HepG2 (cell line): ENCODE data around the gene TMEM229B. TPM values are rescaled to one million over a fixed set of nuclear protein-coding genes. Genes with fewer than 3 reads are reported as not detected.

Source experiments
- ATAC-seq: fragments of 200-7000 bp; cut with Tn5 transposase; 3 replicates; pipeline ENCODE4 v1.9.1; 2020; ENCODE audit warnings: mild to moderate bottlenecking, moderate library complexity
- BruUV-seq: library from RNA; stranded (reverse); fragments of 400-500 nt; replicated peaks from 2 replicates; lab custom pipeline; 2021; lab: Mats Ljungman, UMichigan
- CTCF ChIA-PET: fragments of 300-600 bp; formaldehyde crosslinking; extraction: SDS; loops from one replicate; lab custom pipeline; 2021; ENCODE audit warnings: low total read pairs, inconsistent platforms, low intra/inter-chr PET ratio; lab: Yijun Ruan, JAX
- POLR2A ChIA-PET: fragments of 350-600 bp; sonication (Branson Sonifier 250); formaldehyde crosslinking; loops from one replicate; lab custom pipeline; 2020; ENCODE audit warnings: antibody characterized with exemption, inconsistent platforms; lab: Yijun Ruan, JAX
- DNase-seq: peaks from one replicate; pipeline ENCODE4 v3.0.0-alpha.2; 2015; ENCODE audit warnings: low spot score
- FAIRE-seq: peaks from 3 replicates; lab custom pipeline; 2011; peaks lifted over from hg19 to GRCh38; lab: Jason Lieb, UNC
- H2AFZ ChIP-seq: one replicate; pipeline ENCODE4 v1.6.1; 2011; ENCODE audit warnings: low read length, inconsistent platforms
- H3K27ac ChIP-seq: fragments of 300-600 bp; 3 replicates; pipeline ENCODE4 v1.8.0; 2011; ENCODE audit warnings: mixed run types, mild to moderate bottlenecking, mixed read lengths, low read length, inconsistent platforms; ENCODE audit not compliant: insufficient read depth; ENCODE audit errors: extremely low read length
- H3K27me3 ChIP-seq, 2 experiments: fragments of 200-600 bp in 1 of 2; 2 replicates in 1 of 2; 3 replicates in 1 of 2; pipeline versions ENCODE4 v1.6.0 to v1.8.0; 2011; ENCODE audit warnings: low read length in 2 of 2, mild to moderate bottlenecking in 2 of 2, moderate library complexity in 2 of 2, inconsistent platforms in 1 of 2; ENCODE audit not compliant: insufficient read depth in 2 of 2, control insufficient read depth in 1 of 2
- H3K36me3 ChIP-seq, 2 experiments: fragments of 200-600 bp in 1 of 2; replicated peaks in 1 of 2; 2 replicates in 1 of 2; 3 replicates in 1 of 2; pipeline versions ENCODE4 v1.5.1 to v1.8.0; 2011; ENCODE audit warnings: low read length in 2 of 2, inconsistent platforms in 1 of 2; ENCODE audit not compliant: insufficient read depth in 2 of 2, control insufficient read depth in 1 of 2
- H3K4me1 ChIP-seq: 2 replicates; pipeline ENCODE4 v1.5.1; 2012; ENCODE audit warnings: low read length, inconsistent platforms; ENCODE audit not compliant: insufficient read depth
- H3K4me2 ChIP-seq: 2 replicates; pipeline ENCODE4 v1.6.0; 2011; ENCODE audit warnings: low read depth, low read length, inconsistent platforms
- H3K4me3 ChIP-seq, 3 experiments: fragments of 200-600 bp in 1 of 3; sonication (generic), shearing (Covaris generic) in 1 of 3; replicated peaks in 1 of 3; 2 replicates each; pipeline ENCODE4 v1.5.1; 2011 to 2016; ENCODE audit warnings: low read length in 3 of 3, inconsistent platforms in 2 of 3, low read depth in 2 of 3, mild to moderate bottlenecking in 2 of 3, control low read depth in 1 of 3, mixed read lengths in 1 of 3; ENCODE audit not compliant: insufficient read depth in 1 of 3
- H3K79me2 ChIP-seq: one replicate; pipeline ENCODE4 v1.6.1; 2011; ENCODE audit warnings: low read length, inconsistent platforms; ENCODE audit not compliant: insufficient read depth
- H3K9ac ChIP-seq: 2 replicates; pipeline ENCODE4 v1.6.0; 2011; ENCODE audit warnings: mild to moderate bottlenecking, low read depth, low read length, inconsistent platforms; ENCODE audit not compliant: insufficient read depth
- H3K9me3 ChIP-seq: 2 replicates; pipeline ENCODE4 v1.5.1; 2012; ENCODE audit warnings: mild to moderate bottlenecking, low read length
- H4K20me1 ChIP-seq: 2 replicates; pipeline ENCODE4 v1.6.0; 2011; ENCODE audit warnings: inconsistent platforms, mild to moderate bottlenecking, low read length, moderate library complexity; ENCODE audit not compliant: insufficient read depth
- ASH2L ChIP-seq: fragments of 300-600, 200-600 bp; sonication (generic); IDR thresholded peaks from 2 replicates; pipeline ENCODE4 v1.7.0; 2017; ENCODE audit warnings: low read depth, mild to moderate bottlenecking, moderate library complexity, mixed read lengths, low read length; ENCODE audit not compliant: insufficient read length
- GTF3A ChIP-seq: sonication (generic); formaldehyde crosslinking; conservative IDR thresholded peaks from 2 replicates; pipeline ENCODE4 v1.4.0; 2020; ENCODE audit warnings: mild to moderate bottlenecking, missing genetic modification reagents
- MYC ChIP-seq: sonication (generic); formaldehyde crosslinking; IDR thresholded peaks from 2 replicates; pipeline ENCODE4 v1.9.0; 2021; ENCODE audit warnings: missing genetic modification reagents, borderline replicate concordance
- NFATC3 ChIP-seq: sonication (generic); formaldehyde crosslinking; IDR thresholded peaks from 2 replicates; pipeline ENCODE4 v1.5.1; 2020; ENCODE audit warnings: mild to moderate bottlenecking, missing genetic modification reagents
- NFYB ChIP-seq: sonication (generic); formaldehyde crosslinking; IDR thresholded peaks from 2 replicates; pipeline ENCODE4 v1.4.0; 2020; ENCODE audit warnings: missing genetic modification reagents
- SETDB1 ChIP-seq: sonication (generic); formaldehyde crosslinking; IDR thresholded peaks from 2 replicates; pipeline ENCODE4 v1.5.1; 2020; ENCODE audit warnings: missing genetic modification reagents, mild to moderate bottlenecking, borderline replicate concordance
- SRSF4 ChIP-seq: fragments of 200-400 bp; formaldehyde crosslinking; IDR thresholded peaks from one replicate; pipeline ENCODE4 v1.6.1; 2018; ENCODE audit warnings: mild to moderate bottlenecking, low read depth, low read length, moderate library complexity; ENCODE audit not compliant: poor library complexity, severe bottlenecking
- XBP1 ChIP-seq: sonication (generic); formaldehyde crosslinking; IDR thresholded peaks from 2 replicates; pipeline ENCODE4 v1.5.0; 2020; ENCODE audit warnings: missing genetic modification reagents
- ZNF383 ChIP-seq: sonication (generic); formaldehyde crosslinking; IDR thresholded peaks from 2 replicates; pipeline ENCODE4 v1.4.0; 2020; ENCODE audit warnings: missing genetic modification reagents, mild to moderate bottlenecking, borderline replicate concordance
- ZNF761 ChIP-seq: sonication (generic); formaldehyde crosslinking; conservative IDR thresholded peaks from 2 replicates; pipeline ENCODE4 v1.4.0; 2020; ENCODE audit warnings: mild to moderate bottlenecking, missing genetic modification reagents
- WGBS: methylation state at CpG from one replicate; pipeline ENCODE4 v1.1.6; 2017; ENCODE audit warnings: low lambda C conversion rate; 5-methylcytosine and 5-hydroxymethylcytosine counted together
- in situ Hi-C: cut with HindIII; loops from 2 replicates; pipeline ENCODE4 v1.10.0; 2017; ENCODE audit warnings: low pct_unique_long_range_greater_than_20kb; ENCODE audit not compliant: extremely low pct_ligation_motif_present
- intact Hi-C: fragments of 100-400 bp; cut with micrococcal nuclease; formaldehyde crosslinking; loops from one replicate; pipeline ENCODE4 v1.10.0; 2022; ENCODE audit not compliant: unreplicated experiment
- polyA plus RNA-seq, 8 experiments: library from polyadenylated mRNA; depleted of rRNA in 3 of 8; stranded (reverse) in 7 of 8; unstranded in 1 of 8; fragments of >200 nt; fragmentation: Illumina TruSeq in 4 of 8; extraction: Trizol in 4 of 8; gene quantifications; 2 replicates each; pipeline versions ENCODE4 v1.2.1 to v1.2.3, GENCODE V29; 2011 to 2016; ENCODE audit warnings: low read depth in 4 of 8, missing spikeins in 1 of 8, mixed read lengths in 1 of 8; ENCODE audit not compliant: insufficient read depth in 1 of 8
- total RNA-seq, 5 experiments: library from RNA; depleted of rRNA; stranded (reverse); fragments of >200 nt; fragmentation: Illumina TruSeq; extraction: Trizol; gene quantifications; 2 replicates each; pipeline ENCODE4 v1.2.3, GENCODE V29; 2016; ENCODE audit warnings: low read depth in 1 of 5
- TF ChIP-seq, protein P1 (sequence below): IDR thresholded peaks from 2 replicates; pipeline ENCODE4 v1.6.1; 2016; ENCODE audit warnings: missing compliant biosample characterization, missing genetic modification reagents, borderline replicate concordance
- TF ChIP-seq, protein P2 (sequence below): sonication (generic); formaldehyde crosslinking; IDR thresholded peaks from 2 replicates; pipeline ENCODE4 v1.5.1; 2020; ENCODE audit warnings: mild to moderate bottlenecking, missing genetic modification reagents, borderline replicate concordance
- TF ChIP-seq, protein P3 (sequence below): sonication (generic); formaldehyde crosslinking; IDR thresholded peaks from 2 replicates; pipeline ENCODE4 v1.5.0; 2020; ENCODE audit warnings: missing genetic modification reagents

TMEM229B gene
- total and polyA plus RNA-seq, 2 of the 13 experiments (the other 11 are each of a cell fraction or from before 2014, with no cell fraction given) = 0.69 to 1.1 TPM

DNA sequence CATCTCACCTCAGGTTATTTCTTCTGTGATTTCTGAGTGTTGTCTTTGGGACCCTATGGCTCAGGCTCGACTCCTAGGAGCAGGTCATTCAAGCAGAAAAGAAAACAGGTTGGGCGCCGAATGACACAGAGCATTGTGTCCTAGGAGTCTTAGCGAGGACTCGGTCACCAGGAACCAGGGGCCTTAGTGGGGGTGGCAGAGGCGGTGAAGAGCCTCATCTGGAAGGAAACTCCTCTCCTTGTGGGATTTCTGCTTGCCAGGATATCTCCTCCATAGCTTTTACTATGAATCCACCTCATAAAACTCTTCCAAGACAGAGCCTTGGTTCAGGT is 45.2 kb upstream of the TMEM229B start:
- WGBS = 5% methylated on average over 6 of the region's 6 CpGs
- DNase-seq (no peak), FAIRE-seq (no peak), ATAC-seq (peak; percentile 49)
- ChIA-PET POLR2A (interaction anchor here (1.5 kb wide), 1 partner anchor 133 kb away, joined by 3 read pairs; no protein-coding TSS in a partner anchor), CTCF (no interaction called here)
- H3K4me1 ChIP-seq = peaks cover 21% of the 10 kb centered on the region
- no peaks in the 10 kb centered on the region for H4K20me1 ChIP-seq
- H3K79me2 ChIP-seq = no peaks in the 10 kb centered on the region
- H3K9me3 ChIP-seq = no peaks in the 10 kb centered on the region
- peak overlapping the region; percentile 82 for H3K4me2 ChIP-seq
- peak overlapping the region; percentile 16 for H3K27ac ChIP-seq
- in situ Hi-C loops = no loop called here
- TF ChIP-seq ASH2L (peak; percentile 5), NFYB (CRISPR knock-in tag) (no peak)
- peak overlapping the region; percentile 71; the same call in 1 of the 2 replicates for H3K9ac ChIP-seq
- peaks cover 0 to 14% of the 10 kb centered on the region in 2 experiments; a peak in 2 of 5 replicates for H3K27me3 ChIP-seq
- no peaks in the 10 kb centered on the region for H3K36me3 ChIP-seq
- H3K4me3 ChIP-seq = peak overlapping the region; percentile 73 to 84 (median 82)
- no peak overlapping the region for H2AFZ ChIP-seq
- no TSS peak for BruUV-seq
- intact Hi-C loops = no loop called here

DNA sequence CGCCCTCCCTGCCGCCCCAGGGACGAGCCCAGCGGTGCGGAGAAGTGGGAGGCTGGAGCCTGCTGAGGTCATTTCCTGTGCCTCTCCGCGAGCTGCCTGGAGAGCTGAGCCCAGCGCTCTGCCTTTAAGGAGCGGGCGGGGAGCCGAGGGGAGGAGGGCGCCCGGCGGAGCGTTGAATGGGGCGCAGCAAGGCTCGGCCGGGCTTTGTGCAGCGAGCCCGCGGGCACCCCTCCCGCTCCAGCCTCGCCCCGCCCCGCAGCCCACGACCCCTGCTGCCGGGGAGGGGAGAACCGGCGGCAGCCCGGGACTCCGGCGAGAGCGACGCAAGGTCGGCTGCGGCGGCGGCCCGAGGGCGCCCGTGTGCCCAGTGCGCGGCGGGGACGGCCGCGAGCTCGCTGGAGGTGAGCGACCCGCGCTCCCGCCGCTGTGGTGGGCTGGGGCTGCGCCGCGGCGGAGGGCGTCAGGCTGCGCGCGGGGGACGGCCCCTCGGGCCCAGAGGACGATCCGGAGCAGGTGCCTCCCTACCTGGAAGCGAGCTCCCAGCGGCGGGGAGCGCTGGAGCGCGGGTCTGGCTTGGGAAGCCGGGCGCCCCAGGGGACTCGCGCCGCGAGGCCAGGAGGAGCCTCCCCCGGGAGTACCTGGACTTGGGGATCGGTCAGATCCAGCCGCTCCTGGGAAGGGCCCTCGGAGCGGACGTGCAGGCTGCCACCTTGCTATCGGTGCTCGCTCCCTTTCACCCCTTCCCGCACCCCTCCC is 44.7 kb upstream of the TMEM229B start, which contains the start of gene PLEKHH1:
TSS of gene PLEKHH1 (plus strand) at position 293 of the 756 bp plus-strand sequence. CDS start 8,578 bp downstream, outside the sequence.
- peaks cover 0 to 18% of the 10 kb centered on the region in 2 experiments; a peak in 2 of 5 replicates for H3K27me3 ChIP-seq
- FAIRE-seq (no peak), DNase-seq (peak; percentile 49), ATAC-seq (peak; percentile 90)
- peak within 1 kb of the TSS; percentile 16 for H3K27ac ChIP-seq
- H3K9ac ChIP-seq = peak within 1 kb of the TSS; percentile 71
- WGBS = 2% methylated on average over 21 of the region's 86 CpGs
- CTCF ChIA-PET = no interaction called here
- no peaks in the 10 kb centered on the region for H3K36me3 ChIP-seq
- peak within 1 kb of the TSS; percentile 82 for H3K4me2 ChIP-seq
- intact Hi-C loops (no loop called here), in situ Hi-C loops (no loop called here)
- no peaks in the 10 kb centered on the region for H3K9me3 ChIP-seq
- H3K79me2 ChIP-seq = no peaks in the 10 kb centered on the region
- peaks cover 25% of the 10 kb centered on the region for H3K4me1 ChIP-seq
- POLR2A ChIA-PET = interaction anchor here (1.0 to 1.5 kb wide), 4 partner anchors 25 to 133 kb away, joined by 3 to 4 read pairs (median 4); no protein-coding TSS in a partner anchor
- no peak within 1 kb of the TSS for H2AFZ ChIP-seq
- no peaks in the 10 kb centered on the region for H4K20me1 ChIP-seq
- H3K4me3 ChIP-seq = peak within 1 kb of the TSS; percentile 73 to 84 (median 82)
- BruUV-seq = no TSS peak
- TF ChIP-seq, protein P1, sequence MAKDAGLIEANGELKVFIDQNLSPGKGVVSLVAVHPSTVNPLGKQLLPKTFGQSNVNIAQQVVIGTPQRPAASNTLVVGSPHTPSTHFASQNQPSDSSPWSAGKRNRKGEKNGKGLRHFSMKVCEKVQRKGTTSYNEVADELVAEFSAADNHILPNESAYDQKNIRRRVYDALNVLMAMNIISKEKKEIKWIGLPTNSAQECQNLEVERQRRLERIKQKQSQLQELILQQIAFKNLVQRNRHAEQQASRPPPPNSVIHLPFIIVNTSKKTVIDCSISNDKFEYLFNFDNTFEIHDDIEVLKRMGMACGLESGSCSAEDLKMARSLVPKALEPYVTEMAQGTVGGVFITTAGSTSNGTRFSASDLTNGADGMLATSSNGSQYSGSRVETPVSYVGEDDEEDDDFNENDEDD = peak; percentile 35; the same call in 1 of the 2 replicates
- no peak for TF ChIP-seq SETDB1 (CRISPR knock-in tag)
- TF ChIP-seq, protein P2, sequence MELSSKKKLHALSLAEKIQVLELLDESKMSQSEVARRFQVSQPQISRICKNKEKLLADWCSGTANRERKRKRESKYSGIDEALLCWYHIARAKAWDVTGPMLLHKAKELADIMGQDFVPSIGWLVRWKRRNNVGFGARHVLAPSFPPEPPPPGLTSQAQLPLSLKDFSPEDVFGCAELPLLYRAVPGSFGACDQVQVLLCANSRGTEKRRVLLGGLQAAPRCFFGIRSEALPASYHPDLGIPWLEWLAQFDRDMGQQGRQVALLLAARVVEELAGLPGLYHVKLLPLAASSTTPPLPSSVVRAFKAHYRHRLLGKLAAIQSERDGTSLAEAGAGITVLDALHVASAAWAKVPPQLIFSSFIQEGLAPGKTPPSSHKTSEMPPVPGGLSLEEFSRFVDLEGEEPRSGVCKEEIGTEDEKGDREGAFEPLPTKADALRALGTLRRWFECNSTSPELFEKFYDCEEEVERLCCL (CRISPR knock-in tag) = no peak
- peak; percentile 19; the same call in 1 of the 2 replicates for TF ChIP-seq MYC
- TF ChIP-seq GTF3A = no peak
- TF ChIP-seq SRSF4 = no peak
- TF ChIP-seq ZNF383 = no peak
- TF ChIP-seq NFATC3 (CRISPR knock-in tag) = no peak
- TF ChIP-seq, protein P3, sequence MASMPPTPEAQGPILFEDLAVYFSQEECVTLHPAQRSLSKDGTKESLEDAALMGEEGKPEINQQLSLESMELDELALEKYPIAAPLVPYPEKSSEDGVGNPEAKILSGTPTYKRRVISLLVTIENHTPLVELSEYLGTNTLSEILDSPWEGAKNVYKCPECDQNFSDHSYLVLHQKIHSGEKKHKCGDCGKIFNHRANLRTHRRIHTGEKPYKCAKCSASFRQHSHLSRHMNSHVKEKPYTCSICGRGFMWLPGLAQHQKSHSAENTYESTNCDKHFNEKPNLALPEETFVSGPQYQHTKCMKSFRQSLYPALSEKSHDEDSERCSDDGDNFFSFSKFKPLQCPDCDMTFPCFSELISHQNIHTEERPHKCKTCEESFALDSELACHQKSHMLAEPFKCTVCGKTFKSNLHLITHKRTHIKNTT (CRISPR knock-in tag) = no peak
- no peak for TF ChIP-seq XBP1
- TF ChIP-seq ZNF761 = peak; percentile 62; the same call in 1 of the 2 replicates
